Stimulated activated CD8-positive, alpha-beta memory T cell treated with anti-CD3 and anti-CD28 coated beads, Interleukin-15, amount 100 ng/mL, for 1 hour (primary cell): Measurements from ENCODE around the gene CCL8.
"Not testable (repeated sequence)": the region's sequence is repeated elsewhere in the genome, so short reads cannot be mapped to it uniquely, and the experiment has no call there.

Source experiments
- DNase-seq: peaks from one replicate; pipeline ENCODE4 v3.0.0-alpha.2; 2020; ENCODE audit warnings: low read depth

Gene CCL8

GRCh38 chr17:34314279-34314678 is 5.0 kb upstream of the CCL8 start:
- no peak for DNase-seq

GRCh38 chr17:34318474-34318873 is 761 bp upstream of the CCL8 start:
- no peak for DNase-seq

- no peak for DNase-seq
Measured at GRCh38 chr17:34321964-34322363, 2.7 kb downstream of the CCL8 start.

- DNase-seq: not testable (repeated sequence)
Measured at GRCh38 chr17:34327580-34327979, 8.3 kb downstream of the CCL8 start.

GRCh38 chr17:34337701-34338100 is 18.5 kb downstream of the CCL8 start:
- DNase-seq: no peak

GRCh38 chr17:34339138-34339770 is 20.0 kb downstream of the CCL8 start:
- no peak for DNase-seq

- DNase-seq: no peak
Measured at GRCh38 chr17:34341916-34342315, 22.7 kb downstream of the CCL8 start.

GRCh38 chr17:34347063-34347462 is 27.8 kb downstream of the CCL8 start:
- no peak for DNase-seq

GRCh38 chr17:34349751-34350150 is 30.5 kb downstream of the CCL8 start:
- no peak for DNase-seq

- no peak for DNase-seq
Measured at GRCh38 chr17:34351096-34351495, 31.9 kb downstream of the CCL8 start.

GRCh38 chr17:34352191-34352590 is 33.0 kb downstream of the CCL8 start:
- no peak for DNase-seq

GRCh38 chr17:34354637-34355036 is 35.4 kb downstream of the CCL8 start:
- no peak for DNase-seq

GRCh38 chr17:34356194-34356593 is 37.0 kb downstream of the CCL8 start, which contains the start of gene CCL13:
Gene CCL13 (plus strand): TSS chr17:34356480. CDS start chr17:34356527, 47 bp downstream.
- DNase-seq: no peak

GRCh38 chr17:34357398-34357797 is 38.2 kb downstream of the CCL8 start:
- no peak for DNase-seq

- no peak for DNase-seq
Measured at GRCh38 chr17:34358631-34359030, 39.4 kb downstream of the CCL8 start.

- no peak for DNase-seq
Measured at GRCh38 chr17:34360601-34361270, 41.5 kb downstream of the CCL8 start.

GRCh38 chr17:34361478-34362061 is 42.3 kb downstream of the CCL8 start:
- peak; percentile 25 for DNase-seq

- no peak for DNase-seq
Measured at GRCh38 chr17:34363183-34363661, 44.0 kb downstream of the CCL8 start, which contains the start of gene CCL1. Gene CCL1 (minus strand): TSS chr17:34363233. CDS start chr17:34363161, 72 bp downstream.

- no peak for DNase-seq
Measured at GRCh38 chr17:34364751-34365150, 45.5 kb downstream of the CCL8 start.

GRCh38 chr17:34365340-34365739 is 46.1 kb downstream of the CCL8 start:
- DNase-seq: no peak

- DNase-seq: no peak
Measured at GRCh38 chr17:34366010-34366409, 46.8 kb downstream of the CCL8 start.

GRCh38 chr17:34366529-34367107 is 47.4 kb downstream of the CCL8 start:
- no peak for DNase-seq
